Kidney tubule cell (primary cell): ENCODE data around the gene CDC34.

Source experiments
- DNase-seq: peaks from one replicate; pipeline ENCODE4 v3.0.0-alpha.2; 2018; ENCODE audit warnings: low spot score

Gene CDC34

GRCh38 chr19:497491-497868 lies 34.1 kb upstream of the CDC34 start:
- no peak for DNase-seq

GRCh38 chr19:497869-498510 lies 33.6 kb upstream of the CDC34 start:
- no peak for DNase-seq

GRCh38 chr19:498511-498891 lies 33.1 kb upstream of the CDC34 start:
- DNase-seq, result no peak

- DNase-seq, result no peak
Observed at GRCh38 chr19:498977-499623, 32.5 kb upstream of the CDC34 start.

GRCh38 chr19:501646-502045 lies 29.9 kb upstream of the CDC34 start:
- no peak for DNase-seq

GRCh38 chr19:504616-505015 lies 26.9 kb upstream of the CDC34 start:
- no peak for DNase-seq

GRCh38 chr19:506404-507285 lies 24.9 kb upstream of the CDC34 start:
- peak; percentile 92 for DNase-seq

GRCh38 chr19:507286-508203 lies 24.0 kb upstream of the CDC34 start, which contains the start of gene TPGS1:
TSS of gene TPGS1 (plus strand) at chr19:507497. CDS start at chr19:507507, 10 bp downstream.
- peak; percentile 100 for DNase-seq

- DNase-seq, result no peak
Observed at GRCh38 chr19:508204-509150, 23.1 kb upstream of the CDC34 start.

GRCh38 chr19:510606-511100 lies 20.9 kb upstream of the CDC34 start:
- peak; percentile 84 for DNase-seq

GRCh38 chr19:511101-511851 lies 20.3 kb upstream of the CDC34 start:
- no peak for DNase-seq

GRCh38 chr19:512547-513365 lies 18.8 kb upstream of the CDC34 start:
- no peak for DNase-seq

- DNase-seq, result no peak
Observed at GRCh38 chr19:513368-514165, 18.0 kb upstream of the CDC34 start.

GRCh38 chr19:514166-514663 lies 17.3 kb upstream of the CDC34 start:
- no peak for DNase-seq

- no peak for DNase-seq
Observed at GRCh38 chr19:517721-518597, 13.6 kb upstream of the CDC34 start.

GRCh38 chr19:518598-519231 lies 12.8 kb upstream of the CDC34 start:
- no peak for DNase-seq
